ENCODE measurements around the gene MGLL. TPM values are rescaled to one million over a fixed set of nuclear protein-coding genes. Genes with fewer than 3 reads are reported as not detected.

MGLL gene
- total RNA-seq, 2 experiments from 2014 or later, result 0.10 to 0.25 TPM

- Mint-ChIP-seq H3K4me1 (peaks cover 9% of the 10 kb centered on the region), H3K4me3 (no peak overlapping the region), H3K27me3 (no peaks in the 10 kb centered on the region), H3K9me3 (no peaks in the 10 kb centered on the region), H3K27ac (no peak overlapping the region), H3K36me3 (ENCODE audit: low read depth) (no peaks in the 10 kb centered on the region)
- CTCF ChIA-PET, result interaction anchor here (0.6 to 1.2 kb wide), 2 partner anchors 35 to 883 kb away, joined by 3 to 6 read pairs; no protein-coding TSS in a partner anchor
- DNase-seq, result no peak
- POLR2A ChIA-PET, result no interaction called here
Measured at GRCh38 chr3:127761441-127761801, 60.9 kb downstream of the MGLL start.

- Mint-ChIP-seq H3K4me1 (peaks cover 9% of the 10 kb centered on the region), H3K4me3 (no peak overlapping the region), H3K36me3 (ENCODE audit: low read depth) (no peaks in the 10 kb centered on the region), H3K27me3 (no peaks in the 10 kb centered on the region), H3K9me3 (no peaks in the 10 kb centered on the region), H3K27ac (no peak overlapping the region)
- ChIA-PET CTCF (interaction anchor here (0.6 to 1.8 kb wide), 6 partner anchors 10 to 884 kb away, joined by 3 to 8 read pairs (median 3); no protein-coding TSS in a partner anchor), POLR2A (no interaction called here)
- no peak for DNase-seq
Measured at GRCh38 chr3:127760791-127761440, 61.4 kb downstream of the MGLL start.

GRCh38 chr3:127760361-127760760 is 62.0 kb downstream of the MGLL start:
- POLR2A ChIA-PET, result no interaction called here
- H3K27me3 Mint-ChIP-seq, result no peaks in the 10 kb centered on the region
- peaks cover 9% of the 10 kb centered on the region for H3K4me1 Mint-ChIP-seq
- no peaks in the 10 kb centered on the region for H3K36me3 Mint-ChIP-seq (ENCODE audit: low read depth)
- H3K4me3 Mint-ChIP-seq, result no peak overlapping the region
- no peak for DNase-seq
- H3K27ac Mint-ChIP-seq, result no peak overlapping the region
- no peaks in the 10 kb centered on the region for H3K9me3 Mint-ChIP-seq
- CTCF ChIA-PET, result interaction anchor here (0.7 to 1.8 kb wide), 6 partner anchors 10 to 34 kb away, joined by 3 to 8 read pairs (median 3); no protein-coding TSS in a partner anchor

GRCh38 chr3:127759826-127760225 is 62.5 kb downstream of the MGLL start:
- H3K9me3 Mint-ChIP-seq, result no peaks in the 10 kb centered on the region
- ChIA-PET POLR2A (no interaction called here), CTCF (interaction anchor here (1.3 to 1.8 kb wide), 3 partner anchors 9 to 24 kb away, joined by 3 to 8 read pairs (median 3); no protein-coding TSS in a partner anchor)
- H3K4me3 Mint-ChIP-seq, result no peak overlapping the region
- H3K27me3 Mint-ChIP-seq, result no peaks in the 10 kb centered on the region
- no peaks in the 10 kb centered on the region for H3K36me3 Mint-ChIP-seq (ENCODE audit: low read depth)
- no peak overlapping the region for H3K27ac Mint-ChIP-seq
- H3K4me1 Mint-ChIP-seq, result peaks cover 6% of the 10 kb centered on the region
- DNase-seq, result no peak

- Mint-ChIP-seq H3K27me3 (no peaks in the 10 kb centered on the region), H3K4me1 (peaks cover 7% of the 10 kb centered on the region), H3K36me3 (ENCODE audit: low read depth) (no peaks in the 10 kb centered on the region), H3K4me3 (no peak overlapping the region), H3K27ac (no peak overlapping the region), H3K9me3 (no peaks in the 10 kb centered on the region)
- ChIA-PET CTCF (interaction anchor here (0.8 to 1.1 kb wide), 2 partner anchors 12 to 13 kb away, joined by 3 to 4 read pairs; no protein-coding TSS in a partner anchor), POLR2A (no interaction called here)
- no peak for DNase-seq
Measured at GRCh38 chr3:127758013-127758412, 64.3 kb downstream of the MGLL start.

- H3K27ac Mint-ChIP-seq, result no peak overlapping the region
Measured at GRCh38 chr3:127755305-127755681, 67.0 kb downstream of the MGLL start.

GRCh38 chr3:127754411-127755304 is 67.7 kb downstream of the MGLL start:
- Mint-ChIP-seq H3K27ac (no peak overlapping the region), H3K36me3 (ENCODE audit: low read depth) (no peaks in the 10 kb centered on the region), H3K4me3 (no peak overlapping the region), H3K4me1 (peaks cover 6% of the 10 kb centered on the region), H3K9me3 (no peaks in the 10 kb centered on the region), H3K27me3 (peaks cover 8% of the 10 kb centered on the region)
- CTCF ChIA-PET, result interaction anchor here (1.5 kb wide), 1 partner anchor 9 kb away, joined by 4 read pairs; no protein-coding TSS in a partner anchor
- POLR2A ChIA-PET, result no interaction called here
- DNase-seq, result no peak

More at GRCh38 chr3:127755305-127755681, 67.0 kb downstream of the MGLL start:
- Mint-ChIP-seq H3K4me1 (peaks cover 5% of the 10 kb centered on the region), H3K36me3 (ENCODE audit: low read depth) (no peaks in the 10 kb centered on the region), H3K27me3 (peaks cover 8% of the 10 kb centered on the region), H3K4me3 (no peak overlapping the region), H3K9me3 (no peaks in the 10 kb centered on the region)
- no peak for DNase-seq
- ChIA-PET POLR2A (no interaction called here), CTCF (interaction anchor here (1.5 kb wide), 1 partner anchor 9 kb away, joined by 4 read pairs; no protein-coding TSS in a partner anchor)

- ChIA-PET CTCF (interaction anchor here (1.3 kb wide), 1 partner anchor 12 kb away, joined by 3 read pairs; no protein-coding TSS in a partner anchor), POLR2A (no interaction called here)
- H3K4me1 Mint-ChIP-seq, result peaks cover 6% of the 10 kb centered on the region
- H3K9me3 Mint-ChIP-seq, result no peaks in the 10 kb centered on the region
- H3K4me3 Mint-ChIP-seq, result no peak overlapping the region
- peaks cover 8% of the 10 kb centered on the region for H3K27me3 Mint-ChIP-seq
- DNase-seq, result no peak
- no peak overlapping the region for H3K27ac Mint-ChIP-seq
- H3K36me3 Mint-ChIP-seq (ENCODE audit: low read depth), result no peaks in the 10 kb centered on the region
Measured at GRCh38 chr3:127753898-127754410, 68.4 kb downstream of the MGLL start.

GRCh38 chr3:127753338-127753737 is 69.0 kb downstream of the MGLL start:
- H3K27me3 Mint-ChIP-seq, result peaks cover 8% of the 10 kb centered on the region
- no peaks in the 10 kb centered on the region for H3K36me3 Mint-ChIP-seq (ENCODE audit: low read depth)
- POLR2A ChIA-PET, result no interaction called here
- H3K27ac Mint-ChIP-seq, result no peak overlapping the region
- H3K4me3 Mint-ChIP-seq, result no peak overlapping the region
- DNase-seq, result no peak
- peaks cover 6% of the 10 kb centered on the region for H3K4me1 Mint-ChIP-seq
- CTCF ChIA-PET, result interaction anchor here (1.3 kb wide), 1 partner anchor 13 kb away, joined by 3 read pairs; no protein-coding TSS in a partner anchor
- H3K9me3 Mint-ChIP-seq, result no peaks in the 10 kb centered on the region

- POLR2A ChIA-PET, result no interaction called here
- Mint-ChIP-seq H3K36me3 (ENCODE audit: low read depth) (no peaks in the 10 kb centered on the region), H3K27me3 (peaks cover 8% of the 10 kb centered on the region), H3K4me3 (no peak overlapping the region), H3K9me3 (no peaks in the 10 kb centered on the region), H3K27ac (no peak overlapping the region), H3K4me1 (peaks cover 6% of the 10 kb centered on the region)
- no peak for DNase-seq
- CTCF ChIA-PET, result interaction anchor here (1.3 to 3.3 kb wide), 2 partner anchors 8 to 18 kb away, joined by 4 to 8 read pairs; no protein-coding TSS in a partner anchor
Measured at GRCh38 chr3:127751782-127752181, 70.5 kb downstream of the MGLL start.

- Mint-ChIP-seq H3K27ac (no peak overlapping the region), H3K4me3 (no peak overlapping the region), H3K36me3 (ENCODE audit: low read depth) (no peaks in the 10 kb centered on the region), H3K4me1 (peaks cover 6% of the 10 kb centered on the region), H3K9me3 (no peaks in the 10 kb centered on the region), H3K27me3 (peaks cover 8% of the 10 kb centered on the region)
- ChIA-PET POLR2A (interaction anchor here (0.7 kb wide), 1 partner anchor 256 kb away, joined by 3 read pairs; no protein-coding TSS in a partner anchor), CTCF (interaction anchor here (1.3 to 3.3 kb wide), 2 partner anchors 9 to 18 kb away, joined by 4 to 8 read pairs; no protein-coding TSS in a partner anchor)
- DNase-seq, result no peak
Measured at GRCh38 chr3:127751163-127751621, 71.1 kb downstream of the MGLL start.

GRCh38 chr3:127750226-127751031 is 71.9 kb downstream of the MGLL start:
- Mint-ChIP-seq H3K9me3 (no peaks in the 10 kb centered on the region), H3K27me3 (peaks cover 8% of the 10 kb centered on the region), H3K27ac (no peak overlapping the region), H3K4me1 (peaks cover 6% of the 10 kb centered on the region), H3K36me3 (ENCODE audit: low read depth) (no peaks in the 10 kb centered on the region), H3K4me3 (no peak overlapping the region)
- DNase-seq, result no peak
- CTCF ChIA-PET, result interaction anchor here (3.3 kb wide), 1 partner anchor 10 kb away, joined by 8 read pairs; no protein-coding TSS in a partner anchor
- POLR2A ChIA-PET, result no interaction called here
